H9 (cell line): ENCODE measurements around the gene ASTN2. TPM values are rescaled to one million over a fixed set of nuclear protein-coding genes. Genes with fewer than 3 reads are reported as not detected.

ENCODE experiments used
- DNase-seq: peaks from one replicate; pipeline ENCODE4 v3.0.0-alpha.2; 2017
- H2AFZ ChIP-seq: one replicate; pipeline ENCODE4 v1.6.1; 2013; ENCODE audit warnings: mild to moderate bottlenecking, low read length, control low read depth, moderate library complexity
- H2AK5ac ChIP-seq: 2 replicates; pipeline ENCODE4 v1.6.1; 2013; ENCODE audit warnings: low read length, control low read depth, mixed read lengths; ENCODE audit not compliant: insufficient read length
- H2BK120ac ChIP-seq: one replicate; pipeline ENCODE4 v1.6.1; 2013; ENCODE audit warnings: low read depth, mild to moderate bottlenecking, low read length, control low read depth, inconsistent platforms; ENCODE audit not compliant: poor library complexity, severe bottlenecking
- H2BK12ac ChIP-seq: 2 replicates; pipeline ENCODE4 v1.6.1; 2013; ENCODE audit warnings: low read length, control low read depth, mixed read lengths, low read depth; ENCODE audit not compliant: insufficient read length
- H2BK15ac ChIP-seq: 2 replicates; pipeline ENCODE4 v1.6.1; 2013; ENCODE audit warnings: low read depth, low read length, control low read depth
- H2BK20ac ChIP-seq: one replicate; pipeline ENCODE4 v1.6.1; 2013; ENCODE audit warnings: low read depth, mild to moderate bottlenecking, low read length, control low read depth, inconsistent platforms; ENCODE audit not compliant: poor library complexity, severe bottlenecking
- H2BK5ac ChIP-seq: 2 replicates; pipeline ENCODE4 v1.6.1; 2013; ENCODE audit warnings: low read length, control low read depth, mixed read lengths; ENCODE audit not compliant: insufficient read length
- H3K14ac ChIP-seq: 2 replicates; pipeline ENCODE4 v1.6.1; 2013; ENCODE audit warnings: low read length, control low read depth; ENCODE audit not compliant: insufficient read depth
- H3K18ac ChIP-seq: 2 replicates; pipeline ENCODE4 v1.6.1; 2013; ENCODE audit warnings: low read depth, mild to moderate bottlenecking, mixed read lengths, low read length, control low read depth; ENCODE audit not compliant: insufficient read length
- H3K23ac ChIP-seq: 2 replicates; pipeline ENCODE4 v1.6.1; 2013; ENCODE audit warnings: low read length, control low read depth, mixed read lengths, low read depth; ENCODE audit not compliant: insufficient read length
- H3K23me2 ChIP-seq: 2 replicates; pipeline ENCODE4 v1.6.1; 2013; ENCODE audit warnings: low read depth, mild to moderate bottlenecking, mixed read lengths, low read length, control low read depth; ENCODE audit not compliant: insufficient read length, poor library complexity, severe bottlenecking
- H3K27ac ChIP-seq: 2 replicates; pipeline ENCODE4 v1.5.1; 2013; ENCODE audit warnings: low read length, control low read depth, mixed read lengths, low read depth; ENCODE audit not compliant: insufficient read length
- H3K27me3 ChIP-seq: 2 replicates; pipeline ENCODE4 v1.6.1; 2013; ENCODE audit warnings: low read length, control low read depth, inconsistent platforms; ENCODE audit not compliant: insufficient read depth
- H3K4ac ChIP-seq: 2 replicates; pipeline ENCODE4 v1.6.1; 2013; ENCODE audit warnings: low read depth, mild to moderate bottlenecking, control low read depth, inconsistent platforms, low read length, moderate library complexity
- H3K4me1 ChIP-seq: 2 replicates; pipeline ENCODE4 v1.6.1; 2013; ENCODE audit warnings: low read length, control low read depth, inconsistent platforms; ENCODE audit not compliant: insufficient read depth
- H3K4me2 ChIP-seq: 2 replicates; pipeline ENCODE4 v1.6.1; 2013; ENCODE audit warnings: low read length, control low read depth, mixed read lengths; ENCODE audit not compliant: insufficient read length, insufficient read depth
- H3K56ac ChIP-seq: 2 replicates; pipeline ENCODE4 v1.6.1; 2013; ENCODE audit warnings: low read depth, mild to moderate bottlenecking, mixed read lengths, low read length, control low read depth; ENCODE audit not compliant: insufficient read length
- H3K79me1 ChIP-seq: 2 replicates; pipeline ENCODE4 v1.6.1; 2013; ENCODE audit warnings: low read depth, mild to moderate bottlenecking, moderate library complexity, low read length, control low read depth, inconsistent platforms; ENCODE audit not compliant: insufficient read depth, poor library complexity, severe bottlenecking
- H3K79me2 ChIP-seq: 2 replicates; pipeline ENCODE4 v1.6.1; 2013; ENCODE audit warnings: low read length, control low read depth, inconsistent platforms; ENCODE audit not compliant: insufficient read depth
- H3K9ac ChIP-seq: 2 replicates; pipeline ENCODE4 v1.6.1; 2013; ENCODE audit warnings: low read length, control low read depth, mixed read lengths; ENCODE audit not compliant: insufficient read length; ENCODE audit errors: extremely low read depth
- H3K9me3 ChIP-seq: one replicate; pipeline ENCODE4 v1.6.1; 2013; ENCODE audit warnings: low read depth, low read length, inconsistent platforms; ENCODE audit not compliant: control insufficient read depth
- H3T11ph ChIP-seq: one replicate; pipeline ENCODE4 v1.6.1; 2013; ENCODE audit warnings: mild to moderate bottlenecking, low read length, control low read depth, inconsistent platforms
- H4K20me1 ChIP-seq: one replicate; pipeline ENCODE4 v1.6.1; 2013; ENCODE audit not compliant: control insufficient read depth, insufficient read length, insufficient read depth
- H4K5ac ChIP-seq: 2 replicates; pipeline ENCODE4 v1.6.1; 2013; ENCODE audit warnings: low read depth, mild to moderate bottlenecking, mixed read lengths, low read length, control low read depth; ENCODE audit not compliant: insufficient read length
- H4K8ac ChIP-seq: replicated peaks from 2 replicates; pipeline ENCODE4 v1.6.1; 2013; ENCODE audit warnings: low read length, control low read depth, mixed read lengths, low read depth; ENCODE audit not compliant: insufficient read length
- H4K91ac ChIP-seq: 2 replicates; pipeline ENCODE4 v1.6.1; 2013; ENCODE audit warnings: low read depth, mild to moderate bottlenecking, moderate library complexity, mixed read lengths, low read length, control low read depth; ENCODE audit not compliant: insufficient read length
- H3K27ac Mint-ChIP-seq, 3 experiments: 2 replicates in 2 of 3; 3 replicates in 1 of 3; pipeline ENCODE4 v1.8.0; 2020 to 2021; ENCODE audit warnings: mixed read lengths in 3 of 3, mild to moderate bottlenecking in 1 of 3, moderate library complexity in 1 of 3
- H3K27me3 Mint-ChIP-seq: 2 replicates; pipeline ENCODE4 v1.8.0; 2021; ENCODE audit warnings: low read depth, mild to moderate bottlenecking, moderate library complexity, mixed read lengths
- H3K36me3 Mint-ChIP-seq, 3 experiments: 2 replicates in 2 of 3; 3 replicates in 1 of 3; pipeline ENCODE4 v1.8.0; 2020 to 2021; ENCODE audit warnings: low read depth in 3 of 3, mixed read lengths in 3 of 3; ENCODE audit not compliant: insufficient read depth in 1 of 3
- H3K4me1 Mint-ChIP-seq, 2 experiments: 2 replicates each; pipeline ENCODE4 v1.8.0; 2020; ENCODE audit warnings: mixed read lengths in 2 of 2
- H3K4me3 Mint-ChIP-seq, 2 experiments: 2 replicates in 1 of 2; 3 replicates in 1 of 2; pipeline ENCODE4 v1.8.0; 2020 to 2021; ENCODE audit warnings: mild to moderate bottlenecking in 2 of 2, mixed read lengths in 2 of 2, moderate library complexity in 1 of 2
- H3K9me3 Mint-ChIP-seq, 2 experiments: 2 replicates in 1 of 2; 3 replicates in 1 of 2; pipeline ENCODE4 v1.8.0; 2020; ENCODE audit warnings: mild to moderate bottlenecking in 2 of 2, mixed read lengths in 2 of 2, moderate library complexity in 1 of 2
- CTCF ChIP-seq: fragments of 200-600 bp; sonication (generic); conservative IDR thresholded peaks from 3 replicates; pipeline ENCODE4 v1.8.0; 2021; ENCODE audit warnings: antibody characterized with exemption, mild to moderate bottlenecking
- total RNA-seq: library from RNA; stranded (reverse); gene quantifications from 2 replicates; pipeline ENCODE4 v1.2.1, GENCODE V29; 2021

Gene ASTN2
- total RNA-seq, 1 experiment from 2014 or later: 9.7 TPM

GRCh38 chr9:117116084-117116483 is 298.8 kb downstream of the ASTN2 start:
- H3K14ac ChIP-seq: no peak overlapping the region
- H3K56ac ChIP-seq: no peak overlapping the region
- DNase-seq: no peak
- H3T11ph ChIP-seq: no peak overlapping the region
- no peaks in the 10 kb centered on the region for H3K9me3 Mint-ChIP-seq
- no peaks in the 10 kb centered on the region for H4K20me1 ChIP-seq
- no peak overlapping the region for H3K27ac ChIP-seq
- H2BK12ac ChIP-seq: no peak overlapping the region
- no peak overlapping the region for H2BK5ac ChIP-seq
- no peaks in the 10 kb centered on the region for H3K4me1 ChIP-seq
- no peak overlapping the region for H2AK5ac ChIP-seq
- no peaks in the 10 kb centered on the region for H3K79me2 ChIP-seq
- no peak overlapping the region for H4K8ac ChIP-seq
- no peaks in the 10 kb centered on the region for H3K27me3 ChIP-seq
- no peak overlapping the region for H2BK20ac ChIP-seq
- no peak overlapping the region for H3K4me3 Mint-ChIP-seq
- H4K91ac ChIP-seq: no peak overlapping the region
- no peak overlapping the region for H2AFZ ChIP-seq
- no peak overlapping the region for H2BK15ac ChIP-seq
- no peaks in the 10 kb centered on the region for H3K9me3 ChIP-seq
- no peaks in the 10 kb centered on the region; the same call in 1 of the 2 replicates for H3K27me3 Mint-ChIP-seq
- H3K79me1 ChIP-seq: no peaks in the 10 kb centered on the region
- H3K4ac ChIP-seq: no peak overlapping the region
- no peaks in the 10 kb centered on the region for H3K36me3 Mint-ChIP-seq
- H3K4me1 Mint-ChIP-seq: no peaks in the 10 kb centered on the region
- H3K23me2 ChIP-seq: no peaks in the 10 kb centered on the region
- no peak overlapping the region for H2BK120ac ChIP-seq
- H3K4me2 ChIP-seq: no peak overlapping the region
- H4K5ac ChIP-seq: no peak overlapping the region
- no peak for TF ChIP-seq CTCF
- H3K18ac ChIP-seq: no peak overlapping the region
- H3K9ac ChIP-seq: no peak overlapping the region
- H3K27ac Mint-ChIP-seq: no peak overlapping the region
- no peak overlapping the region for H3K23ac ChIP-seq
